Stimulated activated CD4-positive, alpha-beta T cell treated with anti-CD3 and anti-CD28 coated beads, TNF-alpha, amount 100 ng/mL, for 1 hour (primary cell): ENCODE results near the gene AFTPH.
"Not testable (repeated sequence)": the region's sequence is repeated elsewhere in the genome, so short reads cannot be mapped to it uniquely, and the experiment has no call there.

Experiments used
- DNase-seq, 3 donors: peaks; one replicate each; pipeline ENCODE4 v3.0.0-alpha.2; 2020; ENCODE audit warnings: low read depth in 3 of 3, low spot score in 1 of 3

Gene AFTPH

GRCh38 chr2:64492821-64493220 lies 31.3 kb upstream of the AFTPH start:
- DNase-seq = no peak

- DNase-seq = no peak
Observed at GRCh38 chr2:64493788-64494187, 30.3 kb upstream of the AFTPH start.

- no peak for DNase-seq
Observed at GRCh38 chr2:64498438-64498837, 25.7 kb upstream of the AFTPH start.

- no peak for DNase-seq
Observed at GRCh38 chr2:64500549-64500948, 23.6 kb upstream of the AFTPH start.

GRCh38 chr2:64501946-64502345 lies 22.2 kb upstream of the AFTPH start:
- DNase-seq = no peak

GRCh38 chr2:64502860-64503259 lies 21.3 kb upstream of the AFTPH start:
- DNase-seq = no peak

- no peak for DNase-seq
Observed at GRCh38 chr2:64504774-64505720, 19.1 kb upstream of the AFTPH start.

- no peak for DNase-seq
Observed at GRCh38 chr2:64506686-64507085, 17.4 kb upstream of the AFTPH start.

- no peak for DNase-seq
Observed at GRCh38 chr2:64514008-64514407, 10.1 kb upstream of the AFTPH start.

GRCh38 chr2:64515086-64515485 lies 9.0 kb upstream of the AFTPH start:
- DNase-seq = no peak

GRCh38 chr2:64516651-64517510 lies 7.2 kb upstream of the AFTPH start:
- no peak for DNase-seq

- DNase-seq = no peak
Observed at GRCh38 chr2:64517511-64517884, 6.6 kb upstream of the AFTPH start.

- DNase-seq = peak in 2 of 3 donors; percentile 30 to 35
Observed at GRCh38 chr2:64522843-64523428, 1.2 kb upstream of the AFTPH start.

GRCh38 chr2:64524604-64525316 lies 632 bp downstream of the AFTPH start:
- peak in 1 of 3 donors; percentile 15 for DNase-seq

GRCh38 chr2:64525317-64525613 lies 1.1 kb downstream of the AFTPH start:
- peak in 1 of 3 donors; percentile 9 for DNase-seq

GRCh38 chr2:64526034-64526433 lies 1.9 kb downstream of the AFTPH start:
- no peak for DNase-seq

- DNase-seq = not testable (repeated sequence)
Observed at GRCh38 chr2:64530946-64531345, 6.8 kb downstream of the AFTPH start.

- no peak for DNase-seq
Observed at GRCh38 chr2:64532030-64532429, 7.9 kb downstream of the AFTPH start.

- DNase-seq = no peak
Observed at GRCh38 chr2:64533882-64534281, 9.8 kb downstream of the AFTPH start.

GRCh38 chr2:64534363-64534762 lies 10.2 kb downstream of the AFTPH start:
- DNase-seq = no peak

GRCh38 chr2:64535024-64535423 lies 10.9 kb downstream of the AFTPH start:
- no peak for DNase-seq
